MV-4-11 (cell line): Measurements from ENCODE around the gene KCNK1.

Source experiments
- DNase-seq: peaks from one replicate; lab custom pipeline; 2025; lab: John Stamatoyannopoulos, UW

The KCNK1 gene

GRCh38 chr1:233704898-233705723 is 91.2 kb downstream of the KCNK1 start:
- DNase-seq, result no peak

- DNase-seq, result no peak
These were observed 93.4 kb downstream of the KCNK1 start for GRCh38 chr1:233707153-233707879.

DNA sequence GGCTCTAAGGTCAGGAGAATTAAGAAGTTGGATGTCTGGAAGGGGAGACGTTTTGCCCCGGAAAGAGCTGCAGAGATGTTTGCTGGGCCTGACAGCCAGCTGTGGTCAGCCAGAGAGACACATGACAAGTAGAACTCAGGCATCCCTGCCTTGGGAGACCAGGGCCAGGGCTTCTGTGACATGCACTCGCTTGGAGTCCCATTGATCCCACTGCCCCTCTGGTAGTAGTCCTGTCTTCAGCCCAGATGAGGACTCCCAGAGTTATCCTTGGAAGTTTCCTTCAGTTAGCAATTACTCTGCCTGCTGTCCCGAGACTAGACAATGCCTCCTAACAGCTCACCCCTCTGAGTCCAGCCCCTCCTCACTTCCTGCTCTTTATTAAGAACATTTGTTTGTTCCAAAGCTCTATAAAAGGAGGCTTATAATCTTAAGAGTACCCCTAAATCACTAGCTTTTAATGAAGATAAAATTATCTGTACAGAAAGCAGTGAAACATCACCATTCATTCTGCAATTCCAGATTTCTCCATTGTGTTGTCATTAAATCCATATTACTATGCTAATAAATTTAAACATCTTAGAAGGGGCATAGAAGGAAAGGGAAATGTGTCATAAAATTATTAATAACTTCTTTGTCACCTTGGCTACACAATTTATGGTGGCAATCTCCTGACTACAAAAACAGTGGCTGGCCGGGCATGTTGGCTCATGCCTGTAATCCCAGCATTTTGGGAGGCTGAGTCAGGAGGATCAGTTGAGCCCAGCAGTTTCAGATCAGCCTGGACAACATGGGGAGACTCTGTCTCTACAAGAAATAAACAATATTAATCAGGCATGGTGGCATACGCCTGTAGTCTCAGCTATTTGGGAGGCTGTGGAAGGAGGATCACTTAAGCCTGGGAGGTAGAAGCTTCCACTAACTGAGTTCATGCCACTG is 94.2 kb downstream of the KCNK1 start:
- DNase-seq, result no peak

- DNase-seq, result no peak
These were observed 96.1 kb downstream of the KCNK1 start for GRCh38 chr1:233710031-233710430.

GRCh38 chr1:233710507-233710906 is 96.6 kb downstream of the KCNK1 start:
- DNase-seq, result no peak

GRCh38 chr1:233714631-233715217 is 100.8 kb downstream of the KCNK1 start:
- DNase-seq, result no peak

DNA sequence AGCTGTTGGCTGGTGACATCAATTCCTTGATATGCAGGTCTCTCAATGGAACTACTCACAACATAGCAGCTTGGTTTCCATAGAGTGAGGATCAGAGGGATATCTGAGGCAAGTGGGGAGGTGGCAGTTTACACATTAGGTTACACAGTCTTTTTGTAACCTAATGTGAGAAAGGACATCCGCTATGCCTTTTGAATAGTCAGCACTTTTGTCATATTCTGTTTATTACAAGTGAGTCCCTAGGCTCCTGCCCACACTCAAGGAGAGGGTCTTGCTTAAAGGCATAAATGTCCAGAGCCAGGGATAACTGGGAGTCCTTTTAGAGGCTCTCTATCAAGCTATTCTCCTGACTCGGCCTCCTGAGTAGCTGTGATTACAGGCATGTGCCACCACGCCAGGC is 104.2 kb downstream of the KCNK1 start:
- no peak for DNase-seq

GRCh38 chr1:233719655-233720341 is 105.9 kb downstream of the KCNK1 start:
- no peak for DNase-seq

DNA sequence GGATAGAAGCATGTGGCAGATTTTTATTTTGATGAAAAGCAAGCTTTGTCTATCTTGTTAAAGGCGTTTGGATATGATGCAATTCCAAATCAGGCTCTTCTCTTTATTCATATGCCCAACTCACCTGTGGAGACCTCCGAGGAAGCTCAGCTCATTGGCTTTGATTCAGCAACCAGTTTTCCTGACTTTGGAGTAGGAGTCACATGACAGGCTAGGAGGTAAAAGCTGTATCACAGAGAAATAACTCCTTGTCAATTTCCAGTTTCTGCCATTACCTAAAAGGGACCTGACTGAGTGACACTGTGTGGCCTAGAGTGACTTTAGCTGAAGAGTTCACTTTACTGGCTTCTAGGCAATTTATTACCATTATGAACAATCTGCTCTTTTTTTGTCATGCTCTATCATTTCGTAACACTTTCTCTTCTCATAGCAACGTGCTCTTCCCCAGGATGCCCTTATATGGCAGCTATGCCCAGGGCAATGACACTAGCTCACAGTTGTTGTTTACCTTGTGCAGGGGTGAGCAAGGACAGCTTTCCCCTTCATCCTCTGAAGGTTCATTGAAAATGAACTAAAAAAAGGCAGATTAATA is 107.2 kb downstream of the KCNK1 start:
- DNase-seq, result peak; percentile 51
